ENCODE measurements around the gene CXCL16.

Gene CXCL16

DNA sequence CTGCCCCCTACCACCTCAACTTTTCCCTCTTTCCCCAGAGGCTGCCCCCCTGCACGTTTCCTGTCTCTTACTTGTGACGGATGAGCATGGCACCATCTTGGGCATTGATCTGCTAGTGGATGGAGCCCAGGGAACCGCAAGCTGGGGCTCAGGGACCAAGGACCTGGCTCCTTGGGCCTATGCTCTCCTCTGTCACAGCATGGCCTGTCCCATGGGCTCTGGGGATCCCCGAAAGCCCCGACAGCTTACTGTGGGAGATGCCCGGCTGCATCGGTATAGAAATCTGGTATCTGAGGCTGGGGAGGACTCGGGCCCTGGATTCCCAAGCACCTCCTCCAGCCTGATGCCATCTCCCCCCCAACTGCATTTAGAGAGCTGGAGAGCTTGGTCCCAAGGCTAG, 1.8 kb upstream of the CXCL16 start:
- peaks cover 10% of the 10 kb centered on the region for H3F3A ChIP-seq (ENCODE audit: insufficient read depth, low read length)
- peaks cover 16% of the 10 kb centered on the region; the same call in 1 of the 2 replicates for H3K27me3 ChIP-seq (replicated peaks; ENCODE audit: insufficient read depth, low read length)
- H3K27ac ChIP-seq (ENCODE audit: low read length) = no peak overlapping the region
- DNase-seq = no peak
- H2AFZ ChIP-seq (ENCODE audit: low read length) = no peak overlapping the region
- no peaks in the 10 kb centered on the region for H3K36me3 ChIP-seq (replicated peaks; ENCODE audit: insufficient read depth, low read length)
- H4K20me1 ChIP-seq (ENCODE audit: insufficient read depth, low read length) = no peaks in the 10 kb centered on the region
- H3K9me3 ChIP-seq (replicated peaks; ENCODE audit: insufficient read depth, low read length) = no peaks in the 10 kb centered on the region
- no peaks in the 10 kb centered on the region for H3K79me2 ChIP-seq (ENCODE audit: low read length)
- no peak overlapping the region for H3K9ac ChIP-seq (ENCODE audit: low read length)
- no peaks in the 10 kb centered on the region for H3K9me2 ChIP-seq (replicated peaks; ENCODE audit: insufficient read depth, low read length)
- TF ChIP-seq CTCF (IDR thresholded peaks at IDR 0.05; ENCODE audit: low read length) = no peak
- TF ChIP-seq EZH2phosphoT487 (IDR thresholded peaks at IDR 0.05; ENCODE audit: low read length) = no peak
- TF ChIP-seq EZH2 (optimal IDR thresholded peaks at IDR 0.05; ENCODE audit: low read depth, low read length) = no peak
- H3K4me2 ChIP-seq (ENCODE audit: low read depth, low read length) = no peak overlapping the region
- peaks cover 10% of the 10 kb centered on the region for H3K4me1 ChIP-seq (ENCODE audit: low read length)
- H3K4me3 ChIP-seq (ENCODE audit: low read length) = no peak overlapping the region

DNA sequence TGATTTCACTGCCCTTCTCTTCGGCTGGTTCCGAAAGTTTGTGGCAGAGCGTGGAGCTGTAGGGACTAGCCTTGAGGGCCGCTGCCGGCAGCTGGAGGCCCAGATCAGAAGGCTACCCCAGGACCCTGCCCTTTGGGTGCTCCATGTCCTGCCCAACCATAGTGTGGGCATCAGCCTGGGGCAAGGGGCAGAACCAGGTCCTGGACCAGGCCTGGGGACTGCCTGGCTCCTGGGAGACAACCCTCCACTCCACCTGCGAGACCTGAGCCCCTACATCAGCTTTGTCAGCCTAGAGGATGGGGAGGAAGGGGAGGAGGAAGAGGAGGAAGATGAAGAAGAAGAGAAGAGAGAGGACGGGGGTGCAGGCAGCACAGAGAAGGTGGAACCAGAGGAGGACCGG, 856 bp upstream of the CXCL16 start:
- H3F3A ChIP-seq (ENCODE audit: insufficient read depth, low read length) = peaks cover 10% of the 10 kb centered on the region
- peaks cover 10% of the 10 kb centered on the region for H3K4me1 ChIP-seq (ENCODE audit: low read length)
- DNase-seq = no peak
- no peak overlapping the region for H3K4me2 ChIP-seq (ENCODE audit: low read depth, low read length)
- no peaks in the 10 kb centered on the region for H3K9me2 ChIP-seq (replicated peaks; ENCODE audit: insufficient read depth, low read length)
- no peak overlapping the region for H3K27ac ChIP-seq (ENCODE audit: low read length)
- H3K9me3 ChIP-seq (replicated peaks; ENCODE audit: insufficient read depth, low read length) = no peaks in the 10 kb centered on the region
- H4K20me1 ChIP-seq (ENCODE audit: insufficient read depth, low read length) = no peaks in the 10 kb centered on the region
- no peak overlapping the region for H3K4me3 ChIP-seq (ENCODE audit: low read length)
- no peak for TF ChIP-seq EZH2phosphoT487 (IDR thresholded peaks at IDR 0.05; ENCODE audit: low read length)
- TF ChIP-seq CTCF (IDR thresholded peaks at IDR 0.05; ENCODE audit: low read length) = no peak
- no peak for TF ChIP-seq EZH2 (optimal IDR thresholded peaks at IDR 0.05; ENCODE audit: low read depth, low read length)
- no peaks in the 10 kb centered on the region for H3K79me2 ChIP-seq (ENCODE audit: low read length)
- H3K36me3 ChIP-seq (replicated peaks; ENCODE audit: insufficient read depth, low read length) = no peaks in the 10 kb centered on the region
- H3K9ac ChIP-seq (ENCODE audit: low read length) = no peak overlapping the region
- peaks cover 16% of the 10 kb centered on the region; the same call in 1 of the 2 replicates for H3K27me3 ChIP-seq (replicated peaks; ENCODE audit: insufficient read depth, low read length)
- H2AFZ ChIP-seq (ENCODE audit: low read length) = no peak overlapping the region

- peaks cover 10% of the 10 kb centered on the region for H3K4me1 ChIP-seq (ENCODE audit: low read length)
- no peaks in the 10 kb centered on the region for H3K9me3 ChIP-seq (replicated peaks; ENCODE audit: insufficient read depth, low read length)
- no peaks in the 10 kb centered on the region for H3K79me2 ChIP-seq (ENCODE audit: low read length)
- H3K27me3 ChIP-seq (replicated peaks; ENCODE audit: insufficient read depth, low read length) = peaks cover 16% of the 10 kb centered on the region; the same call in 1 of the 2 replicates
- no peak for TF ChIP-seq CTCF (IDR thresholded peaks at IDR 0.05; ENCODE audit: low read length)
- no peak for TF ChIP-seq EZH2phosphoT487 (IDR thresholded peaks at IDR 0.05; ENCODE audit: low read length)
- TF ChIP-seq EZH2 (optimal IDR thresholded peaks at IDR 0.05; ENCODE audit: low read depth, low read length) = no peak
- no peaks in the 10 kb centered on the region for H3K36me3 ChIP-seq (replicated peaks; ENCODE audit: insufficient read depth, low read length)
- H3K4me3 ChIP-seq (ENCODE audit: low read length) = peak overlapping the region; percentile 88; the same call in 1 of the 2 replicates
- H3K27ac ChIP-seq (ENCODE audit: low read length) = no peak overlapping the region
- peaks cover 10% of the 10 kb centered on the region for H3F3A ChIP-seq (ENCODE audit: insufficient read depth, low read length)
- no peaks in the 10 kb centered on the region for H3K9me2 ChIP-seq (replicated peaks; ENCODE audit: insufficient read depth, low read length)
- no peak overlapping the region for H2AFZ ChIP-seq (ENCODE audit: low read length)
- no peaks in the 10 kb centered on the region for H4K20me1 ChIP-seq (ENCODE audit: insufficient read depth, low read length)
- no peak overlapping the region for H3K9ac ChIP-seq (ENCODE audit: low read length)
- peak overlapping the region; percentile 100; the same call in 1 of the 2 replicates for H3K4me2 ChIP-seq (ENCODE audit: low read depth, low read length)
- no peak for DNase-seq
Measured at GRCh38 chr17:4740025-4740351, 260 bp upstream of the CXCL16 start.
